Measurements from ENCODE around the gene LENG1.

The LENG1 gene

DNA sequence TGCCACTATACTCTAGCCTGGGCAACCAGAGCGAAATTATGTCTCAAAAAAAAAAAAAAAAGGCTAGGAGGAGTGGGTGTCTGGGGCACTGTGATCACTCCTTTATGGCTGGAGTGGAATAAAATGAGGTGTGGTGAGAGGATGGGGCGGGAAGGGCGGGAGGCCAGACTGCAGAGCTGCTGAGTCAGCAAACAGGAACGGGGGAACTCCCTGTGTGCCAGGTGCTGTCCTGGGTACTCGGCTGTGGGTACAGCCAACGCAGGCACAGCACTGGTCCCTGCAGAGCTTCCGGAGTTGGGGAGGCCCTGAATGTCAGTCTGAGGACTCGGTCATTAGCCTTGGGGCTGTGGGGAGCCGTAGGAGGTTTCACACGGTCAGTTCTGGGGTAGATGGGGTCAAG lies 38.3 kb downstream of the LENG1 start:
- H3K9me2 ChIP-seq (replicated peaks; ENCODE audit: insufficient read depth, low read length) = no peaks in the 10 kb centered on the region

DNA sequence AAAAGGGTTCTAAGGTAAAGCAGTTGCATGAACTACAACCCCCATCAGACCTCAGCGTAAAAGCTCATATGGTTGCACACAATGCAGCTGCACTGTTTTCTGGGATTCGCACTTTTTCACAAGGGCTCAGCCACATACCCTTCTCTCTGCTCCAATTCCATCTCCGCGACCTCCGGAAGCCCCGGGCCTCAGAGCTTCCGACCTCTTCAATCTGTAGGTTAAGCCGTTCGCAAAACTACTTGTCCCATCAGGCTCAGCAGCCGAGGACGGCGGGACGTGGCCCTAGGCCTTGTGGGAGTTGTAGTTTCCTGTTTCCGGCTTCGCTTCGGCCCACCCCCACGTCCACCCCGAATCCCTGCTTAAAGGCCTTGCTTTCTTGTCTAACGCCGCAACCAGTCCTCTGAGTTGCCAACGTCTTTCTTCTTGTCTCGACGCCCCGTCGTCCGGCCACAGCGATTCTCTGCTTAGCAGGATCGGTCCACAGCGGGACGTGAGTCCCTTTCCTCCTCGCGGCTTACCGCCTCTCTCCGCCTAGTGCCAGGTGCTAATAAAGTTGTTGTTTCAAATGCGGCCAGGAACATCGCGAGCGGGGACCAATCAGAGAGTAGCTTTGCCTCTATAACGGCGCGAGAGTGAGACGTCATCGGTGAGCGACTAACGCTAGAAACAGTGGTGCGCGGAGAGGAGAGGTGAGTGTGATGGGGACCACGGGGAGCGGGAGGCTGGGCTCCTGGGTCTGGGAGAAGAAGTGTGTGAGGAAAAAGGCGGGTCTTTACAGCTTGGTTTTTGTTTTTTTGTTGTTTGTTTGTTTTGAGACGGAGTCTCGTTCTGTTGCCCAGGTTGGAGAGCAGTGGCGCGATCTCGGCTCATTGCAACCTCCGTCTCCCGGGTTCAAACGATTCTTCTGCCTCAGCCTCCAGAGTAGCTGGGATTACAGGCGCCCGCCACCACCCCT lies 44.1 kb downstream of the LENG1 start, which contains the start of the genes PRPF31 and TFPT:
PRPF31 (plus strand) TSS at position 646 of the 955 bp plus-strand sequence. CDS start 2,525 bp downstream, outside the sequence.
TFPT (minus strand) TSS at position 549 of the 955 bp plus-strand sequence; CDS start at position 161, 388 bp downstream.
- H2AFZ ChIP-seq (ENCODE audit: low read depth, low read length, severe bottlenecking) = peak within 1 kb of the TSS; percentile 67
- peak within 1 kb of the TSS; percentile 78 for H3K4me3 ChIP-seq (ENCODE audit: insufficient read depth, low read length, poor library complexity, severe bottlenecking)
- TF ChIP-seq, protein P1, sequence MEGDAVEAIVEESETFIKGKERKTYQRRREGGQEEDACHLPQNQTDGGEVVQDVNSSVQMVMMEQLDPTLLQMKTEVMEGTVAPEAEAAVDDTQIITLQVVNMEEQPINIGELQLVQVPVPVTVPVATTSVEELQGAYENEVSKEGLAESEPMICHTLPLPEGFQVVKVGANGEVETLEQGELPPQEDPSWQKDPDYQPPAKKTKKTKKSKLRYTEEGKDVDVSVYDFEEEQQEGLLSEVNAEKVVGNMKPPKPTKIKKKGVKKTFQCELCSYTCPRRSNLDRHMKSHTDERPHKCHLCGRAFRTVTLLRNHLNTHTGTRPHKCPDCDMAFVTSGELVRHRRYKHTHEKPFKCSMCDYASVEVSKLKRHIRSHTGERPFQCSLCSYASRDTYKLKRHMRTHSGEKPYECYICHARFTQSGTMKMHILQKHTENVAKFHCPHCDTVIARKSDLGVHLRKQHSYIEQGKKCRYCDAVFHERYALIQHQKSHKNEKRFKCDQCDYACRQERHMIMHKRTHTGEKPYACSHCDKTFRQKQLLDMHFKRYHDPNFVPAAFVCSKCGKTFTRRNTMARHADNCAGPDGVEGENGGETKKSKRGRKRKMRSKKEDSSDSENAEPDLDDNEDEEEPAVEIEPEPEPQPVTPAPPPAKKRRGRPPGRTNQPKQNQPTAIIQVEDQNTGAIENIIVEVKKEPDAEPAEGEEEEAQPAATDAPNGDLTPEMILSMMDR (IDR thresholded peaks at IDR 0.05; ENCODE audit: insufficient read depth, low read length, poor library complexity, severe bottlenecking) = no peak
- TF ChIP-seq EZH2phosphoT487 (conservative IDR thresholded peaks at IDR 0.05; ENCODE audit: low read length) = no peak
- H3K9me3 ChIP-seq (ENCODE audit: insufficient read depth, low read length) = no peaks in the 10 kb centered on the region
- H3K4me2 ChIP-seq (ENCODE audit: low read depth, low read length, poor library complexity, severe bottlenecking) = peak within 1 kb of the TSS; percentile 84
- H3K36me3 ChIP-seq (ENCODE audit: low read length) = no peaks in the 10 kb centered on the region
- no peaks in the 10 kb centered on the region for H3K27me3 ChIP-seq (ENCODE audit: low read length)
- H3F3A ChIP-seq (ENCODE audit: insufficient read depth) = 0 out of 2 replicates have a peak, but pooled peaks cover 5% of the 10 kb centered on the region
- peaks cover 32% of the 10 kb centered on the region for H3K79me2 ChIP-seq (ENCODE audit: insufficient read depth, low read length)
- peak within 1 kb of the TSS; percentile 69 for H3K9ac ChIP-seq (ENCODE audit: low read length)
- H4K20me1 ChIP-seq (ENCODE audit: low read depth, low read length) = no peaks in the 10 kb centered on the region
- peak within 1 kb of the TSS; percentile 72 for H3K27ac ChIP-seq (ENCODE audit: low read depth, low read length)
- H3K9me2 ChIP-seq (replicated peaks; ENCODE audit: insufficient read depth, low read length) = no peaks in the 10 kb centered on the region

More for the DNA sequence above, 38.3 kb downstream of the LENG1 start:
- H3K9me3 ChIP-seq (ENCODE audit: insufficient read depth, low read length) = no peaks in the 10 kb centered on the region
- H3K79me2 ChIP-seq (ENCODE audit: insufficient read depth, low read length) = peaks cover 13% of the 10 kb centered on the region
- H3K27me3 ChIP-seq (ENCODE audit: low read length) = no peaks in the 10 kb centered on the region
- no peak overlapping the region for H3K4me2 ChIP-seq (ENCODE audit: low read depth, low read length, poor library complexity, severe bottlenecking)
- no peak overlapping the region for H2AFZ ChIP-seq (ENCODE audit: low read depth, low read length, severe bottlenecking)
- H3K27ac ChIP-seq (ENCODE audit: low read depth, low read length) = no peak overlapping the region
- TF ChIP-seq, protein P1 (IDR thresholded peaks at IDR 0.05; ENCODE audit: insufficient read depth, low read length, poor library complexity, severe bottlenecking) = no peak
- TF ChIP-seq EZH2phosphoT487 (conservative IDR thresholded peaks at IDR 0.05; ENCODE audit: low read length) = no peak
- H3K36me3 ChIP-seq (ENCODE audit: low read length) = no peaks in the 10 kb centered on the region
- no peaks in the 10 kb centered on the region for H3F3A ChIP-seq (ENCODE audit: insufficient read depth)
- H4K20me1 ChIP-seq (ENCODE audit: low read depth, low read length) = no peaks in the 10 kb centered on the region
- no peak overlapping the region for H3K9ac ChIP-seq (ENCODE audit: low read length)
- H3K4me3 ChIP-seq (ENCODE audit: insufficient read depth, low read length, poor library complexity, severe bottlenecking) = no peak overlapping the region

DNA sequence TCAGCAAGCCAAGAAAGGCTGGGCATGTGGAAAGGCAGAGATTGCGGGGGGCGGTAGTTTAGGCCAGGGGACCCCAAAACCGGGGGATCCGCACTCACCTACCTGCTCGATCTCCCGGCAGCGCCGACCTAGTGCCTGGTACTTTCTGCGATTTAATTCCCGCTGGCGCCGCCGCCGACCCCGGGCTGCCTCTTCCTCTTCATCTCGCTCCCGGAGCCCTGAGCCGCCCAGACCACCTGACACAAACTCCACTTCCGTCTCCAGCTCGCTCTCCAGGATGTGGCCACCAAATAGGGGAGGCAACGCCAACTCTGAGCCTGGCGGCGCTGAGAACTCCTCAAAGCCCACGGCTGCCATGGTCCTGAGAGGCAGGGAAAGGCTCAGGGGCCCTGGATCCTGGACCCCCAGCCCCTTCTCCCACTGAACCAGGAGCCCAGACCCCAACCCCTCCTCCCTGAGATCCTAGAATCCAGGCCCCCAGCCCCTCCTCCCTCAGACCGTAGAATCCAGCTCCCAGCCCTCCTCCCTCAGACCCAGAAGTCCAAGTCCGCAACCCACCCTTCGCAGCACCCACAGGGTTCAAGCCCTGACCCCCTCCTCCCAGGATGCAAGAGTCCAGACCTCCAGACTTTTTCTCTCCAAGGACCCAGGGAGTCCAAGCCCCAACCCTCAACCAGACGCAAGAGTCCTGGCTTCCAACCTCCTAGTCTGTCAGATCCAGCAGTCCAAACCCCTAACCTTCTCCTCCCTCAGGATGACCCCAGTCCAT lies 45.0 kb downstream of the LENG1 start:
- H3K36me3 ChIP-seq (ENCODE audit: low read length) = no peaks in the 10 kb centered on the region
- no peak overlapping the region for H2AFZ ChIP-seq (ENCODE audit: low read depth, low read length, severe bottlenecking)
- peak overlapping the region; percentile 72 for H3K27ac ChIP-seq (ENCODE audit: low read depth, low read length)

More for the DNA sequence above, 45.0 kb downstream of the LENG1 start:
- no peaks in the 10 kb centered on the region for H3K27me3 ChIP-seq (ENCODE audit: low read length)
- no peaks in the 10 kb centered on the region for H3K9me2 ChIP-seq (replicated peaks; ENCODE audit: insufficient read depth, low read length)
- peak overlapping the region; percentile 78 for H3K4me3 ChIP-seq (ENCODE audit: insufficient read depth, low read length, poor library complexity, severe bottlenecking)
- TF ChIP-seq, protein P1 (IDR thresholded peaks at IDR 0.05; ENCODE audit: insufficient read depth, low read length, poor library complexity, severe bottlenecking) = no peak
- no peak for TF ChIP-seq EZH2phosphoT487 (conservative IDR thresholded peaks at IDR 0.05; ENCODE audit: low read length)
- peak overlapping the region; percentile 84 for H3K4me2 ChIP-seq (ENCODE audit: low read depth, low read length, poor library complexity, severe bottlenecking)
- H3K9me3 ChIP-seq (ENCODE audit: insufficient read depth, low read length) = no peaks in the 10 kb centered on the region
- 0 out of 2 replicates have a peak, but pooled peaks cover 5% of the 10 kb centered on the region for H3F3A ChIP-seq (ENCODE audit: insufficient read depth)
- H3K9ac ChIP-seq (ENCODE audit: low read length) = peak overlapping the region; percentile 69
- peaks cover 32% of the 10 kb centered on the region for H3K79me2 ChIP-seq (ENCODE audit: insufficient read depth, low read length)
- no peaks in the 10 kb centered on the region for H4K20me1 ChIP-seq (ENCODE audit: low read depth, low read length)
